VCaP (cell line): ENCODE data around the gene SSNA1.

ENCODE experiments used
- H3K27ac ChIP-seq: fragments of 450-650 bp; 2 replicates; pipeline ENCODE4 v1.5.1; 2017
- TF ChIP-seq, protein P1 (sequence below): fragments of 450-650 bp; conservative IDR thresholded peaks from 2 replicates; pipeline ENCODE4 v1.5.1; 2017; ENCODE audit warnings: mild to moderate bottlenecking, moderate library complexity

The SSNA1 gene

DNA sequence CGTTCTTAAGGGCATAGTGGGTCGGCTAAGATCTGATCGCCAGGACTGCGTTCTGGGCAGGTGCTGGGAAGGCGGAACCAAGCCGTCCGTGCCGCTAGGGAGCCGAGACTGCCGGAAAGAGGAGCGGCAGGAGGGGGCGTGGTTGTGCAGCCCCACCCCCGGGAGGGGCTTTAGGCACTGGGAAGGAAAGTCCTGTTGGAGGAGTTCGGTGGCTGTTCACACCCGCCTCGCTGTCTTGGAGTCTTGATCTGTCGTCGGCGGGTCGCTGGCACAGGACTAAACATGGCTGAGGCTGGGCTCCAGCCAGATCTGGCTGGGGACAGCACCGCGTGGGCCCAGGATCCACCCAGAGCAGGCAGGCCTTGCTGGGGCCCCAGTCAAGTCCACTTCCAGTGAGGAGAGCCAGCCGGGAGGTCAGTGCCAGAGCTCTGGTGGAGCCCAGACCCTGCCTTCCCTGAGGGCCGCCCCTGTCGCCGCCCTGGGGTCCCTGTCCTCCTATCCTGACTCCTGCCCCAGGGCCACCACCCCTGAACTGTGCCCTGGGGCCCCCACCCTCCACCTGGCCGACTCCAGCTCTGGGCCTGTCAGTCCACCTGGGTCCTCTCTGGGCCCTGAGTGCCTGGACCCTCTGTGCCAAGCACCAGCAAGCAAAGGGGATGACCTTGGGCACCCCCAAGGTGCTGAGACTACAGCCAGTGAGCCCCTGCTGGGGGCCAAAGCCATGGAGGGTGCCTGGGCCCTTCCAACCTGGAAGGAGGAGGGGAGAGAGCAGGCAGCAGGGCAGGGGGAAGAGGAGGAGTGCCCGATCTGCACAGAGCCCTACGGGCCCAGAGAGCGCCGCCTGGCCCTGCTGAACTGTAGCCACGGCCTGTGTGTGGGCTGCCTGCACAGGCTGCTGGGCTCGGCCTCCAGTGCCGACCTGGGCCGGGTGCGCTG, 29.1 kb downstream of the SSNA1 start:
- TF ChIP-seq, protein P1, sequence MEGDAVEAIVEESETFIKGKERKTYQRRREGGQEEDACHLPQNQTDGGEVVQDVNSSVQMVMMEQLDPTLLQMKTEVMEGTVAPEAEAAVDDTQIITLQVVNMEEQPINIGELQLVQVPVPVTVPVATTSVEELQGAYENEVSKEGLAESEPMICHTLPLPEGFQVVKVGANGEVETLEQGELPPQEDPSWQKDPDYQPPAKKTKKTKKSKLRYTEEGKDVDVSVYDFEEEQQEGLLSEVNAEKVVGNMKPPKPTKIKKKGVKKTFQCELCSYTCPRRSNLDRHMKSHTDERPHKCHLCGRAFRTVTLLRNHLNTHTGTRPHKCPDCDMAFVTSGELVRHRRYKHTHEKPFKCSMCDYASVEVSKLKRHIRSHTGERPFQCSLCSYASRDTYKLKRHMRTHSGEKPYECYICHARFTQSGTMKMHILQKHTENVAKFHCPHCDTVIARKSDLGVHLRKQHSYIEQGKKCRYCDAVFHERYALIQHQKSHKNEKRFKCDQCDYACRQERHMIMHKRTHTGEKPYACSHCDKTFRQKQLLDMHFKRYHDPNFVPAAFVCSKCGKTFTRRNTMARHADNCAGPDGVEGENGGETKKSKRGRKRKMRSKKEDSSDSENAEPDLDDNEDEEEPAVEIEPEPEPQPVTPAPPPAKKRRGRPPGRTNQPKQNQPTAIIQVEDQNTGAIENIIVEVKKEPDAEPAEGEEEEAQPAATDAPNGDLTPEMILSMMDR = no peak; the same call in 1 of the 2 replicates

DNA sequence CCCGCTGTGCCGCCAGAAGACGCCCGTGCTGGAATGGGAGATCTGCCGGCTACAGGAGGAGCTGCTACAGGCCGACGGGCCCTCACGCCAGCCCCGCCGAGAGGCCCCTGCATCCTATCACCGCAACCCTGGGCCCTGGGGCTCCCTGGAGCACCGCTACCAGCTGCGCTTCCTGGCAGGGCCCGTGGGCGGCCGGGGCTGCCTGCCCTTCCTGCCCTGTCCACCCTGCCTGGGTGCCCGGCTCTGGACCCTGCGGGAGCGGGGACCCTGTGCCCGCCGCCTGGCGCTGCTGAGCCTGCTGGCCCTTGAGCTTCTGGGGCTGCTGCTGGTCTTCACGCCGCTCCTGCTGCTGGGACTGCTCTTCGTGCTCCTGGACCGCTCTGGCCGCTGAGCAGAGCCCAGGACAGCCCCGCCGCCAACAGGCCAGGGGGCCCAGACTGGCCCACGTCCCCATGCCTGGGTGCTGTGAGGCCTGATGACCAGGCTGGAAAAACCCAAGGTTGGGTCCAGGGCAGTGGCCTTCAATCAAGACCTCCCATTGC, 29.8 kb downstream of the SSNA1 start:
- TF ChIP-seq, protein P1 = no peak
- H3K27ac ChIP-seq = peak overlapping the region; percentile 97

More for the DNA sequence above, 29.1 kb downstream of the SSNA1 start:
- H3K27ac ChIP-seq = peak overlapping the region; percentile 97

DNA sequence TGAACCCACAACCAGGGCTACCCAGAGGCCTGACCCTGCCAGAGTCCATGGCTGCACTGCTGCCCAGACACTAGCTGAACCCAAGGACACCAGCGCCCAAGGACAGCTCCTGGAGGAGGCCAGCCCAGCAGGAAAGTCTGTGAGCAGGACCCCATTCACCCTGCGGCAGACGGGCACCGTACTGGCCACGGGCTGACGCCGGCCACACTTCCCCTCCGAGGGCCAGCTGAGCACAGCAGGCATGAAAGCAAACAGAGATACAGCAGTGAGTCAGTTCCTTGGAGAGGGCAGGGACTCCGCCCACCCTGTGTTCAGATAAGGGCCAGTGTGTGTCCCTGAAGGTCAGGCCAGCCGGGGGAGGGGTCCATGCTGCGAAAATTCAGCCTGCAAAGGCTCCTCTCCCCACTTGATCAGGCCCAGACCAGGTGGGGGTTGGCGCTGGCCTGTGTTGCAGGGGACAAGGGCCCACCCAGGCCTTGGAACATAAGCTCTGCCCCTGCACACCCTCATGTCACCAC, 30.3 kb downstream of the SSNA1 start:
- TF ChIP-seq, protein P1 = no peak
- peak overlapping the region; percentile 97 for H3K27ac ChIP-seq

DNA sequence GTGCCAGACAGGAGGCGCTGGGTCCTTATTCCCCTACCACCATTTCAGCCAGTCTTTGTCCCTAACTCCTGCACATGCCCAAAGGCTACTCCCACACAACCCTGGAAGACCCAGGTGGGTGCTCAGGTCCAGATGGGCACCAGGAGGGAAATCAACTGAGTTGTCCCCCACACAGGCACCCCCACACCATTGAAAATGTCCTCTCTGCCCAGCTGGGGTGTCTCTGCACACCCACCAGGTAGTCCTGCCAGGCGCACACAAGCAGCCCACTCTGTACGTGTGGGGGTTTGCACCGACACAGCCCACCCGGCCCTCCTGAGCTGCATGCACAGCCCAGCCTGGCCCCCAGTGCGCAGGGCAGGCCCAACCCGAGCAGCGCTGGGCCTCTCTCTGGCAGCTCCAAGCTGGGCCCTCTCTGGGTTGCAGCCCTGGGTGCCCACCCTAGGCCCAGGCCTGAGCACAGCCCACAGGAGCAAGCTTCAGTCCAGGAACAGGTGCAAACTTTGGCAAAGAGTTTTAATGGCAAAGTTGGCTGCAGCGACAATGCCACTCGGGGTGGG, 31.4 kb downstream of the SSNA1 start:
- TF ChIP-seq, protein P1 = no peak
- peak overlapping the region; percentile 97 for H3K27ac ChIP-seq

DNA sequence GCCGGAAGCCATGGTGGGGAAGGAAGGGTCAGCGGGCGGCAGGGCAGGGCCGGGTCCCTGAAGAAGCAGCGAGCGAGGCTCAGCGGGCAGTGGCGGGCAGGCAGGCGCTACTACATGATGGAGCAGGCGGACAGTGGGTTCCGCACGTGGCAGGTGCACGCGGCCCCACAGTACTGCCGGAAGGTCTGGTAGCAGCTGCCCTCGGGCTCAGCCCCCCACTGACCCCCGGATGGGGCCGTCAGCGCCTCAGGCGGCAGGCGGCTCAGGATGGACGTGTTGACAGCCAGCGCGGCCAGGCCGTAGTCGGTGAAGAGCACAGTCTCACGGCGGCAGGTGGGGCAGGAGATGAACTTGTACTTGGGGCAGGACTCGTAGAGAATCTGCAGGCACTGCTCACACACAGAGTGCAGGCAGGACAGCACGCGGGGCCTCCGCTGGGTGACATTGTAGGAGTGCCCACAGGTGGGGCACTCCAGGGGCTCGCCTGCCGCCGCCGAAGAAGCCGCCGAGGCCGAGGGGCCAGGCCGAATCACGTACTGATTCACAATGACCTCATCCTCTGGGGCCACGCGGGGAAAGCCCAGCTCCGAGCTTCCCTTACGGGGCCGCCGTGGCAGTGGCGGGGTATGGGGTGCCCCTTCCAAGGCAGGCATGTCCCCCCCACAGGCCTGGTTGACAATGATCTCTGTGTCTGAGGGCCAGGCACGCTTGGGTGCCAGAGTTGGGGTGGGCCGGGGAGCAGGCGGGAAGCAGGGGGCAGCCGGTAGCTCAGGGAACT, 32.0 kb downstream of the SSNA1 start:
- H3K27ac ChIP-seq = peak overlapping the region; percentile 97
- TF ChIP-seq, protein P1 = no peak

DNA sequence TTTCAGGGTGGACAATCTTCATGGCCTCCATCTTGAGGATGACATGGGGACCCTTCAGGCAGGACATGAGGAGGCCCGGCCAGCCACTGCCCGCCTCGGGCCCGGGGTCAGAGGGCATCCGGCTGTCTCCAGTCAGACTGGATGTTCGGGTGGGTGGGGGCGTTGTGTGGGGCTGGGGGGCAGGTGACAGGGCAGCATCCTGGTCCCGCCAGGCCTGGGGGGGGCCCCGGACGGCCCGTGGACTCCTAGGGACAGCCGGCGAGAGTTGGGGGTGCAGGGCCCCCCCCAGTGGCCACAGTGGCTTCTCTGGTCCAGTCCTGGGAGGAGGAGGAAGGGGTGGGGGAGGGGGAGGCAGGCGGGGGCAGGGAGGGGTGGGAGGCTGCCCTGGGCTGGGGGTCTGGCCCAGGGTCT, 32.6 kb downstream of the SSNA1 start:
- H3K27ac ChIP-seq = peak overlapping the region; percentile 97
- TF ChIP-seq, protein P1 = no peak
